Measurements from ENCODE around the gene GANC.

Gene GANC

GRCh38 chr15:42405863-42406482, 133.0 kb downstream of the GANC start:
- no peak overlapping the region for H3K4me3 ChIP-seq (ENCODE audit: low read depth, low read length)
- ChIA-PET CTCF (no interaction called here), POLR2A (no interaction called here)
- H3K36me3 ChIP-seq (ENCODE audit: control insufficient read depth in 2 of 2, insufficient read depth in 1 of 2, low read length in 2 of 2), result peaks cover 0 to 4% of the 10 kb centered on the region in 2 experiments; a peak in 1 of 3 replicates
- no peak overlapping the region for H3K27ac ChIP-seq (ENCODE audit: extremely low read depth, low read depth, low read length)
- TF ChIP-seq ZNF37A (tag by site-specific recombination; IDR thresholded peaks at IDR 0.05) (no peak), ZNF626 (tag by site-specific recombination; IDR thresholded peaks at IDR 0.05) (no peak), KLF9 (tag by site-specific recombination; IDR thresholded peaks at IDR 0.05; ENCODE audit: low read depth) (no peak), SCRT2 (tag by site-specific recombination; IDR thresholded peaks at IDR 0.05) (no peak), REST (tag by site-specific recombination; IDR thresholded peaks at IDR 0.05) (no peak), ZNF610 (tag by site-specific recombination; IDR thresholded peaks at IDR 0.05; ENCODE audit: borderline replicate concordance) (no peak)
- no peaks in the 10 kb centered on the region for H3K4me1 ChIP-seq (ENCODE audit: control insufficient read depth, insufficient read depth, low read length)
- no peaks in the 10 kb centered on the region for H3K9me3 ChIP-seq (ENCODE audit: control insufficient read depth, insufficient read depth, low read depth, low read length)
